Esophagus squamous epithelium (tissue), 4 donors: ENCODE measurements around the gene HECW1.

Experiments used
- POLR2A ChIP-seq, 4 donors: fragments of 450-650 bp; IDR thresholded peaks; one replicate each; pipeline ENCODE4 v1.6.1; 2017; ENCODE audit warnings: antibody characterized with exemption in 4 of 4, mild to moderate bottlenecking in 4 of 4, moderate library complexity in 3 of 4
- TF ChIP-seq, protein P1 (sequence below), 6 experiments: fragments of 450-650 bp in 4 of 6; fragments of 200-600 bp in 2 of 6; sonication (generic) in 2 of 6; IDR thresholded peaks; one replicate each; pipeline ENCODE4 v1.5.1; 2016 to 2019; ENCODE audit warnings: antibody characterized with exemption in 6 of 6, mild to moderate bottlenecking in 4 of 6, moderate library complexity in 4 of 6

DNA sequence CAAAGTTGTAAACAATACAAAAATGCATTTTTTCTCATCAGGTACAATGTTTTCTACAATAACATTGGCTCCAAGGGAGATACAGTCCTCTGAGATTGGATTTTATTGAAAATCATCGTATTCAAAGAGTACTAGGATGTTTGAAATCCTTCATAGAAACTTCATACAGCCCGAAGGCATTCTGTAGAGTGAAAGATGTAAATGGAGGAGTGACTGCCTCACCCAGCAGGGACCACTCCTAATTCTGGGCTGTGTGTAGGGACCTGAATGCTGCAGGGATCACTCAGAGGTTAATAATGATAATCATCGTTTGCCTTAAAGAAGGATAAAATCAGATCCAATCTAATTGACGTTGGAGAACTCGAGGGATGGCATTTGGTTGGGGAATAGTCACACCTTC, 198.6 kb downstream of the HECW1 start:
- TF ChIP-seq, protein P1, sequence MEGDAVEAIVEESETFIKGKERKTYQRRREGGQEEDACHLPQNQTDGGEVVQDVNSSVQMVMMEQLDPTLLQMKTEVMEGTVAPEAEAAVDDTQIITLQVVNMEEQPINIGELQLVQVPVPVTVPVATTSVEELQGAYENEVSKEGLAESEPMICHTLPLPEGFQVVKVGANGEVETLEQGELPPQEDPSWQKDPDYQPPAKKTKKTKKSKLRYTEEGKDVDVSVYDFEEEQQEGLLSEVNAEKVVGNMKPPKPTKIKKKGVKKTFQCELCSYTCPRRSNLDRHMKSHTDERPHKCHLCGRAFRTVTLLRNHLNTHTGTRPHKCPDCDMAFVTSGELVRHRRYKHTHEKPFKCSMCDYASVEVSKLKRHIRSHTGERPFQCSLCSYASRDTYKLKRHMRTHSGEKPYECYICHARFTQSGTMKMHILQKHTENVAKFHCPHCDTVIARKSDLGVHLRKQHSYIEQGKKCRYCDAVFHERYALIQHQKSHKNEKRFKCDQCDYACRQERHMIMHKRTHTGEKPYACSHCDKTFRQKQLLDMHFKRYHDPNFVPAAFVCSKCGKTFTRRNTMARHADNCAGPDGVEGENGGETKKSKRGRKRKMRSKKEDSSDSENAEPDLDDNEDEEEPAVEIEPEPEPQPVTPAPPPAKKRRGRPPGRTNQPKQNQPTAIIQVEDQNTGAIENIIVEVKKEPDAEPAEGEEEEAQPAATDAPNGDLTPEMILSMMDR (IDR thresholded peaks at IDR 0.05): no peak
- no peak for TF ChIP-seq POLR2A (IDR thresholded peaks at IDR 0.05)
